ENCODE data around the gene STAC3.

The STAC3 gene

DNA sequence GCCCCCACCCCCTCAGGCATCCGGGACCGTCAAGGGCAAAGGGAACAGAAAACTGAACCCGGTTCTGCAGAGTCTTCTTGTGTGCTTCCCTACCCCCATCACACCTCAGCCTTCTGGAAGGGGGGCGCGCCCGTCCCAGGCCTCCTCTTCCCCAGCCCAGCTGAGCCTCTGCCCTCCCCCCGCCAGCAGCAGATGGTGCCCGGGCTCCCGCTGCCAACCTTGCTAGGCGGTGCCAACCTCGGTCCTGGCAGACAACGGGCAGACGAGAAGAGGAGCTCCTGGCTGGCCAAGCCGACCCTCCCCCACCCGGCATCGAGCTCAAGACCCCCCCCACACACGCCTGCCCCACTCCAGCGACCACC is 8.7 kb downstream of the STAC3 start:
- H3K4me3 Mint-ChIP-seq: peak overlapping the region; percentile 52
- H3K4me1 Mint-ChIP-seq: peaks cover 48% of the 10 kb centered on the region
- ATAC-seq (no peak), DNase-seq (no peak)
- no peaks in the 10 kb centered on the region for H3K36me3 Mint-ChIP-seq (ENCODE audit: low read depth)
- H3K27me3 Mint-ChIP-seq: peaks cover 54% of the 10 kb centered on the region
- H3K9me3 Mint-ChIP-seq: no peaks in the 10 kb centered on the region
- H3K27ac Mint-ChIP-seq: no peak overlapping the region

DNA sequence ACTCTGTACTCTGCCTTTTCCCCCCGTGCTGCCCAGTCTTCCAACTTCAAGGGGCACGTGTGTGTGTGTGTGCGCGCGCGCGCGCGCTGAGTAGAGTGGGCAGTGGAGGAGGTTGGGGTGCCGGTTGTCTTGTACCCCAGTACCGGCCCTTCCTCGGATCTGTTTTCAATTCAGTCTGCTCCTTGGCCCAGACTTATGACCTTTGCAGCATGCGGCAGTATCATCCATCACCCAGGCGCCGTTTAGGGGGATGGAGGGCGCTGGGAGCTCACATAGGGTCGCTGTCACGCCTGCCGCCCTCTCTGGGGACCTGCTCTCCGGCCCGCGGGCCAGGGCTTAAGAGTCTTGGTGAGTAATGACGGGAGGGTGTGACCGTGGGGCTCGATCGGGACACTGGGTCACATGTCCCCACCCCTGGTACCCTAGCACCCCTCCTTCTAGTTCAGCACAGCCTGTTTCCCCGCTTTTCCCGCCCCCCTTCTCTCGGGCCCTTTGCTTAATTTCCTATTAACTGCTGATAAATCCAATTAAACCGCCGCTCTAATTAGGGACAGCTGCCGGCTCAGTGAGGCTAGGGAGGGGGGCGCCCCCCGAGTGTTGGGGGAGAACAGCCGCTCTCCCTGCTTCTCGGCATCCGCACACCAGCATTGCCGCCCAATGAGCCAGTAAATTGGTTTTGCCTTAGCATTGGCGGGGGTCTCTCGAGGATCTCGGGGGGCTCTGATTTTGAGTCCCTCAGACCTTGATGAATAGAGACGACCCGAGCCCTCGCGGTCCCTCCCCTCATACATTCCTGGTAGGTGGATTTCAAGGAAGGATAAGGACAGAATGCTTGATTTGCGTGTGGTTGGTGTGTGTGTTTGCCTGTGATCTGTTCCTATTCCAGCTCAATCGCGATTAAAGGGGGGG is 9.3 kb downstream of the STAC3 start:
- H3K36me3 Mint-ChIP-seq (ENCODE audit: low read depth): no peaks in the 10 kb centered on the region
- no peak for DNase-seq
- no peaks in the 10 kb centered on the region for H3K9me3 Mint-ChIP-seq
- H3K4me3 Mint-ChIP-seq: no peak overlapping the region
- H3K4me1 Mint-ChIP-seq: peaks cover 54% of the 10 kb centered on the region
- no peak for ATAC-seq
- no peak overlapping the region for H3K27ac Mint-ChIP-seq
- peaks cover 61% of the 10 kb centered on the region for H3K27me3 Mint-ChIP-seq

DNA sequence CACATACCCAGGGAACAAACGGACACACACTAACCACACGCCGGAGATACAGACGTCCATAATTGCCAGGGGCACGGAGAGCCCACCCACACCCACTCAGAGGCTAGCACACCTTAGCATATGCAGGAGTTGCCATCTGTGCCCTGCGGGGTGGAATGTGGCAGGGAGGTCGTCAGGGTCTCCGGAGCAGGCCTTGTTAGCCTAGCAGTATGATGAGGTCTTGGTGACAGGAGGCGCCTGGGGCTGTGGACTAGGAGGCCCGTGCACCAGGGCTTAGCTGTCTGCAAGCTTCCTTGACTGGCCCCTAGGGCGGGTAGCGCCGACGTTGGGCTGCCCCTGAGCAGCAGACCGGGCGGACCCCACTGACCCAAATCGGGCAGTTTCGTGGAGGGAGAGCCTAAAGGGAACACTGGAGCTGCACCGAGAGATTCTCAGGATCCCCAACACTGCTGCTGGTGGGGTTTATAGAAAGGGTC is 10.0 kb downstream of the STAC3 start:
- DNase-seq (no peak), ATAC-seq (no peak)
- peak overlapping the region; percentile 84 for H3K4me3 Mint-ChIP-seq
- no peaks in the 10 kb centered on the region for H3K36me3 Mint-ChIP-seq (ENCODE audit: low read depth)
- peaks cover 62% of the 10 kb centered on the region for H3K27me3 Mint-ChIP-seq
- H3K4me1 Mint-ChIP-seq: peaks cover 58% of the 10 kb centered on the region
- H3K9me3 Mint-ChIP-seq: no peaks in the 10 kb centered on the region
- H3K27ac Mint-ChIP-seq: peak overlapping the region; percentile 86

DNA sequence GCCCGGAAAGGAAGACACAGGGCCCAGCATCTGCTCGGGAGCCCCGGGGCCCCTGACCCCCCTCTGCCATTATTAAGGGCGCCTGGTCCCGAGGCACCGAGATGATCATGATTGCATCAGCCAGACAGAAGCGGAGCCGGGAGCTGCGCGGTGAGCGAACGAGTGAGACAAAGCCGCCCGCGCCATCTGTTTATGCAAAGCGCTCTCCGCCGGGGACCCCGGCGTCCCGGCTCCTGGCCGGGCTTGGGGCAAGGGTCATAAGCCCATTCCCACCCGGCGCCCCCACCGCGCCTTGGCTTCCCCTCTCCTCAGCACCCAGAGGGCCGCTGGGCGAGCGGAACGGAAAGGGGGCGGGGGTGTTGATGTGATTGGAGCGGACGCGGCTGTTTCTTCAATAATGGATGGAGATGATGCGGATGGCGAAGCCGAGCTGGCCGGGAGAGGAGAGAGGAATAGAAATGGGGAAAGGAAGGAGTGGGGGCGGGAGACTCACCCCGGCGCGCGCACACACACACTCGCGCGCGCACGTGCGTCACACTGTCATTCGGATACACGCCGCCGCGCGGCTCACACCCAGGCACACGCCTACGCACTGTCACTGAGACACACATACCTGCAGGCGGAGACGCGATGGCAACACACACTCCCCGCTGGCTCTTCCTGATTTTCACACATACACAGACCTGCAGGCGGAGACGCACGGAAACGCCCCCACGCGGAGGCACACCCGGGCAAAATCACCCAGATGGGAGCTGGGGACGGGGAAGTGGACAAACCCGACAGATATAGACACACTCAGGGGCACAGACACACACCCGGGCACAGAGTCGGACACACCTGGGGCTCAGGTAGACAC is 10.7 kb downstream of the STAC3 start:
- no peaks in the 10 kb centered on the region for H3K36me3 Mint-ChIP-seq (ENCODE audit: low read depth)
- H3K9me3 Mint-ChIP-seq: no peaks in the 10 kb centered on the region
- DNase-seq (peak; percentile 70), ATAC-seq (no peak)
- H3K27ac Mint-ChIP-seq: peak overlapping the region; percentile 86
- H3K27me3 Mint-ChIP-seq: peaks cover 62% of the 10 kb centered on the region
- peaks cover 62% of the 10 kb centered on the region for H3K4me1 Mint-ChIP-seq
- peak overlapping the region; percentile 84 for H3K4me3 Mint-ChIP-seq

DNA sequence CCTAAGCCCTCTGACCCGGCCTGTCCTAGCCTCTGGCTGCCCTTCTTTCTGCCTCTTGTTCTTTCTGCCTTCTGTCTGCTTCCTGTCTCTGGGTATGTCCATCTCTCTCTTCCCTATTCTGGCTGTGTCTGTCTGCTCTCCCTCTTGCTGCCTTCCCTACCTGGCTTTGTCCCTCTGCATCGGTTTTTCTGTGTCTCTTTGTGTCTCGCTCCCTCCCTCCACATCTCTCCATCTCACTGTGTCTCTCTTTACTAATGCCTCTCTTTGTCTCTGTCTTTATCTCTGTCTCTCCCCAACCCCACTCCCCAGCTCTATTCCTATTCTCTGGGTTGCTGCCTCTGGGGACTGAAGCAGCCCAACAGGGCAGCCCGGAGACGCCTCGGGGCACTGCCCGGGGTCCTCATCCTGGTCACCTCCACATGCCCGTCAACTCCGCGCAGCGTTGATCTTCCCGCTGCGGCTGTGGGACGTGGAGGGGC is 11.4 kb downstream of the STAC3 start:
- H3K4me3 Mint-ChIP-seq: peak overlapping the region; percentile 84

DNA sequence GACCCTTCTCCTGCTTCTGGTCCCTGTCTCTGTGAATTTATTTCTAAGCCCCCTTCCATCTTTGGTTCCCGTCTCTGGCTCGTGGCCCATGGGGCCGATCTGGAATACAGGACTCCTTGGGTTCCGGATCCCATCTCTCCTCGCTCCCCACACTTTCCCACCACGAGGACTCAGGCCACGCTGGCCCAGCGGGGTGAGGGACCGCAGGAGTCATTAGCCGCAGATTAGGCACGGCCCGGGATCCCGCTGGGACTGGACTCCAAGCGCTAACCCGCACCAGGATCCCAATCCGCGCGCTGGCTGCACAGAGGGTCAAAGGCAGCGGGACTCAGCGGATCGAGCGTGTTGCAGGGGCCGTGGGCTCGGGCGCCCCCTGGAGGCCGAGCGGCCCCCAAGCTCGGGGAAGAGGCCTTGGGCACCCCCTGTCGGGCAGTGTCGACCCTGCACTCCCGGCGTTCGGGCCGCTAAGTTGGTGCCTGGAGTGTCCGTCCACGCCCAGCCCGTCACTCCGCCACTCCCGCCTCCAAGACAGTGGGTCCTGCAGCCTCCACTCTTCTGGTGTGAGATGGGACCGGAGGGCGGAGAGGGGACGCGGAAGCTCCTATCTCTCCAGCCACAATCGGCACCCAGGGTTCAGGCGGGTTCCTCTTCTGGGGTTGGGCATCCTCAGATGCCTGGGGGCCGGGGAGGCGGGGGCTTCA is 12.0 kb downstream of the STAC3 start:
- Mint-ChIP-seq H3K27me3 (peaks cover 51% of the 10 kb centered on the region), H3K4me1 (peaks cover 67% of the 10 kb centered on the region), H3K4me3 (peak overlapping the region; percentile 84), H3K9me3 (no peaks in the 10 kb centered on the region), H3K27ac (peak overlapping the region; percentile 72), H3K36me3 (ENCODE audit: low read depth) (peaks cover 8% of the 10 kb centered on the region)
- peak; percentile 55 for ATAC-seq
- DNase-seq: peak; percentile 93

More for the DNA sequence above, 11.4 kb downstream of the STAC3 start:
- ATAC-seq (no peak), DNase-seq (no peak)
- Mint-ChIP-seq H3K4me1 (peaks cover 63% of the 10 kb centered on the region), H3K27me3 (peaks cover 56% of the 10 kb centered on the region), H3K9me3 (no peaks in the 10 kb centered on the region), H3K27ac (peak overlapping the region; percentile 72), H3K36me3 (ENCODE audit: low read depth) (peaks cover 1% of the 10 kb centered on the region)

DNA sequence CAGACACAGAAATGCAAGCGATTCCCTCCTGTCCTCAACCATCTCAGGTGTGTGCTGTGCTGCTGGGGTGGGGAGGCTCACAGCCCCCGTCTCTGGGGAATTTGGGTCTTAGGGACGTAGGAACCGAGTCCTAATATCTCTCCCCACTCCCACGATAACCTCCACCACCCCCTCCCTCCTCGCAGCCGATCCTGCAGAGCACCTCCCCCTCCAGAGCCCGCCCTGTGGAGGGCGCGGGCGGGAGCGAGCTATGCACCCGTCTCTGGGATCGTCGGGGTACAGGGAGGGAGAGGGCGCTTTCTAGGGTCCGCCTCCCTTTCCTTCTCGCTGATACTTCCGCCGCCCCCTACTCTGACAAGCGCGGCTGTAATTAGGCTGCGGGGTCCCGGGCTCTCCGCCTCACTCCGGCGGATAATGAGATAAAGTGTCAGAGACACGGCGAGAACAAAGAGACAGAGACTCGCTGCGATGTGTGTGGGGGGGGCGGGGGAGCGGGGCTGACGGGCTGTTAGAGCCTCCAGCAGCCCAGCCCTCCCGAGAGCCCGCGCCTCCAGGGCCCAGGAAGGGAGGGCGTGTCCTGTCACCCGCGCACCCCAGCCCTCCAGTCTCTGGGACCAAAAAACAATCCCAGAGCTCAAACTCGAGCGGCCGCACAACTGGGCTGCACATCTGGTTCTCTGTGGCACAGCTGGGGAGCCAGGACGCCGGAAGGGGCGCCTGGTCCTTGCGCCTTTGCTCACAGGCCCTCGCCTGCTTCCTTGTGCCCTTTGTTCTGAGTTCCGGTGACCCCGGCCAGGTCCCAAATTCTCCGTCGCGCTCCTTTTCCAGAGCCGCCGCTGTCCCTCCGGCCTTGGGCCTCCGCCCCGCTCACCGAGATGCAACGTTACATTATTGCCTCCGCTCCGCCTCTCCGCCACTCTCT is 12.8 kb downstream of the STAC3 start:
- DNase-seq: no peak
- H3K27ac Mint-ChIP-seq: peak overlapping the region; percentile 18
- peaks cover 16% of the 10 kb centered on the region for H3K36me3 Mint-ChIP-seq (ENCODE audit: low read depth)
- peak overlapping the region; percentile 84 for H3K4me3 Mint-ChIP-seq
- peaks cover 67% of the 10 kb centered on the region for H3K4me1 Mint-ChIP-seq
- no peak for ATAC-seq
- peaks cover 48% of the 10 kb centered on the region for H3K27me3 Mint-ChIP-seq
- H3K9me3 Mint-ChIP-seq: no peaks in the 10 kb centered on the region

DNA sequence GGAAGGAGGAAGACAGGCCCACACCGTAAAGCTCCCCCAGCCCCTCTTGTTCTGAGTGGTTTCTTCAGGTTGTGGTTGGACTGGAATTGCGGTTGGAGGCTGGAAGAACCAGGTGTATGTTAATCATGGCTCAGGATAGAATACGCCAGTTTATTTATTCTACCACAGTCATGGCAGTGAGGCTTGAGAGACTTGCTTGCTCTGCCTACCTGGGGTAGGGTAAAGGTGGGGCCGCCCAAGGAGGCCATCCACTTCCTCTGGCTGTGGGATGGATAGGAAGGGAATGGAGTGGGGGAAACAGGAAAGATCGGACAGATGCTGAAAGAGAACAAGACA is 13.4 kb downstream of the STAC3 start:
- peak overlapping the region; percentile 41 for H3K4me3 Mint-ChIP-seq
- ATAC-seq (no peak), DNase-seq (no peak)
- peaks cover 46% of the 10 kb centered on the region for H3K27me3 Mint-ChIP-seq
- peaks cover 68% of the 10 kb centered on the region for H3K4me1 Mint-ChIP-seq
- H3K27ac Mint-ChIP-seq: no peak overlapping the region
- peaks cover 22% of the 10 kb centered on the region for H3K36me3 Mint-ChIP-seq (ENCODE audit: low read depth)
- no peaks in the 10 kb centered on the region for H3K9me3 Mint-ChIP-seq

DNA sequence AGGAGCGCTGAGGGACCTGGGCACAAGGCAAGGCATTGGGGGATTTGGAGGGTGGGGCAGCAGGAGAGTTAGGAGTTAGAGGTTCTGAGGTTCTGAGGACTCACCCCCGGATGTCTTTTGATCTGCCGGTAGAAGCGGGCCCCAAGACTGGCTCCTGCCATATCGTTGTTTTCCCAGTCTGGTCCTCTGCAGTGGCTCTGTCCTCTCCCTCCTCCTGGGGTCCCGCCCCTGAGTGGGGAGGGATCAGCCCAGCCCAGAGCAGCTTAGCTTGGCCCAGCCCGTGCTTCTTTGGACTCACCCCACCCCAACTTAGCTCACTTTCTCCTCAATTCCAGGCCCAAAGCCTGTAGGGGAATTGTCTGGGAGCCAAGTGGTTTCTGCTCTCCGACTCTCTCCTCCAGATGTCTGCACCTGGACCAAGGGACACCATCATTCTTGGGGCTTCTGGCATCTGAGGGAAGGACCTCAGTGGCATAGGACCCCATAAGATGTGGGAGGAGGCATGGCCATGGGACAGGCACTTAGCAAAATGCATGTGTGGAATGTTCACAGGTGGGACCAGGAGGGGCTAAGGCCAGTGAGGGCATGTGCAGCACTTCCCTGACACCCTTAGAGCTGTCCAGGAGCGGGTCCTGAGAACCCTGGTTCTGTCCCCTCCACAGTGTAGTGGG is 13.9 kb downstream of the STAC3 start:
- DNase-seq (no peak), ATAC-seq (no peak)
- H3K27me3 Mint-ChIP-seq: peaks cover 42% of the 10 kb centered on the region
- peak overlapping the region; percentile 41 for H3K4me3 Mint-ChIP-seq
- H3K9me3 Mint-ChIP-seq: no peaks in the 10 kb centered on the region
- H3K36me3 Mint-ChIP-seq (ENCODE audit: low read depth): peaks cover 26% of the 10 kb centered on the region
- peaks cover 67% of the 10 kb centered on the region for H3K4me1 Mint-ChIP-seq
- no peak overlapping the region for H3K27ac Mint-ChIP-seq

DNA sequence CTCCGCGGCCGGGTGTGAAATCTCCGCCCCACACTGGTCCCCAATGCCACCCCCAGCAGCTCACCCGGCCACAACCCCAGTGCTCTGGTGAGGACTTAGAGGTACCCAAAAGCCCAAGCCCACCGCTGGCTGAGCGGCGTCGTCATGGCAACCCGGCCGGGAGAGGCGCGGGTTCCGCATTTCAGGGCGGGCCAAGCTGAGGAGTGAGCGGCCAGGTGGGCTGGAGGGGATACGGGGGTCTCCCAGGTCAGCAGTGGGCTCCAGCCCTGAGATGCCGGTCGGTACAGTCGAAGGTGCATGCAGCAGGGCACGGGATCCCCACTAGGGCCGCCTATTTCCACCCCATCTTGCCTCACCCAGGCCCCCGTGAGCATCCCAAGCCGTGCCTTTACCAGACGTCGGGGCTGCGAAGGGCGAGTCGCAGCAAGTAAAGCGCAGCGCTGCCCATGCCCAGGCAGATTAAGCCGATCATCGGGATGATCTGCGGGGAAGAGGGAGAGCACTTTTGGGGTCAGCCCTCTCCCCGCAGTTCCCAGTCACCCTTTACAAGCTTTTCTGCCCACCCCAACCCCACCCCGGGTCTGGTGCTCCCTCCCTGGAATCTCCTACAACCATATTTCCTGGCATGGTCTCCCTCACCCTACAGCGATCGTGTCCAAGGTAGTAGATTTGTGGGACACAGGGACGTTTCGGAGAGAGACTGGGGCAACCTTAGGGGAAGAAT is 14.6 kb downstream of the STAC3 start:
- Mint-ChIP-seq H3K36me3 (ENCODE audit: low read depth) (peaks cover 32% of the 10 kb centered on the region), H3K9me3 (no peaks in the 10 kb centered on the region), H3K4me1 (peaks cover 67% of the 10 kb centered on the region), H3K27ac (no peak overlapping the region), H3K4me3 (no peak overlapping the region), H3K27me3 (peaks cover 35% of the 10 kb centered on the region)
- ATAC-seq (peak; percentile 0), DNase-seq (peak; percentile 40)

DNA sequence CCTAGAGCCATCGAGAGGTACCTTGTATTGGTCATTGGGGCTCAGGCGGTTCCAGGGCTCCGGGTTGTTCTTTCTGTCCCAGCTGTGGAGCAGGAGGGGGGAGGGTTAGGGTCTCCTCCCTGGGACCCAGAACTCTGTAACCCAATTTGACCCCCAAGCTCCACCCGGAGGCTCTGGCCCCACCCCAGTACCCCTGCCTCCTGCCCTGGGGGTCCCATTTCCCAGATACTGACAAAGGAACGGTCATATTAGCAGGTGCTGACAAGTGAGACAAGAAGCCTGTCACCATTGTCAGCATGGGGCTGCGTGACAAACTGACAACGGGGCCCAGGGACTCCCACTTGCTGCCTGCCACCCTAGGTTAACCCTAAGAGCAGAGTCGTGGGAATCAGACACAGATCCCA is 15.3 kb downstream of the STAC3 start:
- Mint-ChIP-seq H3K9me3 (no peaks in the 10 kb centered on the region), H3K36me3 (ENCODE audit: low read depth) (peaks cover 38% of the 10 kb centered on the region), H3K4me3 (no peak overlapping the region), H3K27me3 (peaks cover 29% of the 10 kb centered on the region), H3K4me1 (peaks cover 67% of the 10 kb centered on the region), H3K27ac (peak overlapping the region; percentile 27)
- ATAC-seq (peak; percentile 4), DNase-seq (no peak)

DNA sequence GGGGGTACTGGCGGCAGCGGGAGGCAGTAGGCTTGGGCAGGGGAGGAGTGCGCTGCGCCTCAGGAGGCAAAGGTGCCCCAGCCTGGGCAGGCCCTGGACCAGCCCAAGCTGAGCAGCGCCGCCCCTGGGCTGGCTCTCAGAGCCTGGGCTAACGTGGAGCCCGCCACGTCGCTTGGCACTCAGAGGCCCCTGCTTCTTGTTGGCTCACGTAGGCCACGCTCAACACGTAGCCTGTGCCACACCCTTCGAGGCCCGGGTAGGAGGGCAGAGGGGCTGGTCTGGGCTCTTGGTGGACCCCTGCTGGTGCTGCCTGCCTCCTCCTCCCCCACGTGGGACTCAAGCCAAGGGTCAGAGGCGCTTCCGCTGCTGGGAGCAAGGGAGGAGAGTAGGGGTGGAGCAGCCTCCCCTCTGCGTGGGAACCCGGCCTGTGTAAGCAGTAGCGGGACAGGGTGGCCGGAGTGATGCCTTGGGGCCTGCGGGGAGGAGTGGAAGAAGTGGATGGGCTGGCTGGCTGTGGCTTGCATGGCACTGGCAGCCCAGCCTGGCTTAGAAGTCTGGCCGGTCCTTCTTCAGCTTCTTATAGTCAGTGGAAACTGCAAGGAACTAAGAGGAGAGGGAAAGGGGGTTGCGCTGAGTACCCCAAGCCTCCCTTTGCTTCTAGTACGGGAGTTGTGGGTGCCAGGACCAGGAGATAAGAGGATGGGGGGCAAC is 15.8 kb downstream of the STAC3 start:
- H3K4me1 Mint-ChIP-seq: peaks cover 68% of the 10 kb centered on the region
- peak overlapping the region; percentile 27 for H3K27ac Mint-ChIP-seq
- peaks cover 44% of the 10 kb centered on the region for H3K36me3 Mint-ChIP-seq (ENCODE audit: low read depth)
- no peak for DNase-seq
- H3K9me3 Mint-ChIP-seq: no peaks in the 10 kb centered on the region
- H3K27me3 Mint-ChIP-seq: peaks cover 23% of the 10 kb centered on the region
- ATAC-seq: no peak
- no peak overlapping the region for H3K4me3 Mint-ChIP-seq

Measured in activated naive CD8-positive, alpha-beta T cell treated with anti-CD3 and anti-CD28 coated beads, Interleukin-2, amount 50 U/mL, for 24 hours (primary cell).